ENCODE data around the gene PIGA. TPM values are rescaled to one million over a fixed set of nuclear protein-coding genes. Genes with fewer than 3 reads are reported as not detected.
"Not testable (repeated sequence)": the region's sequence is repeated elsewhere in the genome, so short reads cannot be mapped to it uniquely, and the experiment has no call there.

The PIGA gene
- total and polyA plus RNA-seq, 11 donors: 1.6 to 9.9 (median 4.5) TPM

GRCh38 chrX:15311119-15311518 is 24.2 kb downstream of the PIGA start:
- no peaks in the 10 kb centered on the region for H3K9me3 ChIP-seq
- 47 to 75% (median 59%) methylated on average over 3 of the region's 3 CpGs for WGBS, 4 donors
- DNase-seq: peak in 1 of 5 donors; percentile 41
- peak; percentile 65 to 80 (median 76) for ATAC-seq
- peak overlapping the region; percentile 35 to 87 (median 74) for H3K27ac ChIP-seq
- no peak for TF ChIP-seq CTCF (IDR thresholded peaks at IDR 0.05)
- no peak for TF ChIP-seq POLR2A (IDR thresholded peaks at IDR 0.05)
- peak overlapping the region in 8 of 12 donors; percentile 4 to 58 (median 49) for H3K4me3 ChIP-seq
- H3K27me3 ChIP-seq: peaks cover 0 to 20% (median 0%) of the 10 kb centered on the region in 9 donors
- H3K36me3 ChIP-seq: no peaks in the 10 kb centered on the region
- peaks cover 0 to 18% (median 1%) of the 10 kb centered on the region in 12 donors for H3K4me1 ChIP-seq
- intact Hi-C loops (cut with DNase I): no loop called here

DNA sequence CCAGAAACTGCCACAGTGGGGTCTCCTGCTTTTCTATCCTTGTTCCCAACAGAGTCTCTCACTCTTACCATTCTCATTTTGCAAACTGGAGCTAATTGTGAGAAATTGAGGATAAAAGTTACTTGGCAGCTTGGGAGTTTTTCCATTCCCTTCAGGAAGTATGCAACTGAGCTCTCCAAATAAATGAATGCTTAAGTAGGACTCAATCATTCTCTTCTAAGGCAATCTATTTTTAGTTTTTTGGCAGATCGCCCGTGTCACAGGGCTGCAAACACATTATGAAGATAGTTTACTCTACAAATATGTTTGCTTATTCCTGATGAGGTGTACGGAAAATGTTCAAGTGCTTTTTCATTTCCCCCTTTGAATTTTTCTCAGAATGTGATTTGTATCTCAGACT is 25.2 kb downstream of the PIGA start:
- peak in 4 of 5 donors; percentile 43 to 79 (median 54) for DNase-seq
- TF ChIP-seq POLR2A (IDR thresholded peaks at IDR 0.05) (no peak), CTCF (IDR thresholded peaks at IDR 0.05) (no peak)

DNA sequence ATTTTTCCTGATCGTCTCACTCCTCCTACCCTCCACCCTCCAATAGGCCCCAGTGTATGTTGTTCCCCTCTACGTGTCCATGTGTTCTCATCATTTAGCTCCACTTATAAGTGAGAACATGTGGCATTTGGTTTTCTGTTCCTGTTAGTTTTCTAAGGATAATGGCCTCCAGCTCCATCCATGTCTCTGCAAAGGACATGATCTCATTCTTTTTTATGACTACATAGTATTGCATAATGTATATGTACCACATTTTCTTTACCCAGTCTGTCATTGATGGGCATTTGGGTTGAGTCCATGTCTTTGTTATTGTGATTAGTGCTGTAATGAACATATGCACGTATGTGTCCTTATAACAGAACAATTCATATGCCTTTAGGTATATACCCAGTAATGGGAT is 29.4 kb downstream of the PIGA start:
- intact Hi-C loops (cut with DNase I): not testable (repeated sequence)

More for the DNA sequence above, 25.2 kb downstream of the PIGA start:
- 3 to 31% (median 19%) methylated on average over 3 of the region's 3 CpGs for WGBS, 4 donors
- no peaks in the 10 kb centered on the region for H3K9me3 ChIP-seq
- peaks cover 0 to 18% (median 1%) of the 10 kb centered on the region in 12 donors for H3K4me1 ChIP-seq
- peak; percentile 59 to 81 (median 77) for ATAC-seq
- peak overlapping the region in 8 of 12 donors; percentile 4 to 58 (median 48) for H3K4me3 ChIP-seq
- no peaks in the 10 kb centered on the region for H3K36me3 ChIP-seq
- peaks cover 0 to 20% (median 0%) of the 10 kb centered on the region in 9 donors for H3K27me3 ChIP-seq
- intact Hi-C loops (cut with DNase I): no loop called here
- peak overlapping the region in 11 of 12 donors; percentile 35 to 87 (median 81) for H3K27ac ChIP-seq

DNA sequence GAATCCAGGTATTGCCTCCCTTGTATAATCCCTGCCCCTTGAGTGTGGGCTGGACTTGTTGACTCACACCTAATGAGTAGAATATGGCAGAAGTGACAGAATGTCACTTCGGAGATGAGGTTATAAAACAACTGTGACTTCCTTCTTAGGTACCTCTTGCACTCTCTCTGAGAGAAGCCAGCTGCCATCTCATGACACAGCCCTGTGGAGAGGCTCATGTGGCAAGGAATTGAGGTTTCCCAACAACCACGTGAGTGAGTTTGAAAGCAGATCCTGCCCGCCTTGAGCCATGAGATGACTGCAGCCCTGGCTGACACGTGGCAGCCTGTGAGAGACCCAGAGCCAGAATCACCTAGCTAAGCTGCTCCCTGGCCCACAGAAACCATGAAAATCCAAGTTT is 33.4 kb downstream of the PIGA start:
- DNase-seq (peak in 4 of 5 donors; percentile 35 to 63 (median 56)), ATAC-seq (peak in 3 of 4 donors; percentile 70 to 86 (median 79))
- Histone ChIP-seq H3K27ac (peak overlapping the region in 7 of 12 donors; percentile 4 to 42 (median 20)), H3K27me3 (no peaks in the 10 kb centered on the region), H3K4me3 (no peak overlapping the region), H3K36me3 (peaks cover 0 to 4% (median 0%) of the 10 kb centered on the region in 9 donors), H3K4me1 (peaks cover 0 to 39% (median 14%) of the 10 kb centered on the region in 12 donors), H3K9me3 (no peaks in the 10 kb centered on the region)
- WGBS, 4 donors: 28 to 46% (median 40%) methylated on average over 4 of the region's 4 CpGs
- intact Hi-C loops (cut with DNase I): loop anchor here in 3 of 10 donors (2.0 to 5.0 kb wide), 3 partner anchors 35 to 167 kb away; partner anchors contain the start of gene PIGA (in 2 of the 3)
- TF ChIP-seq CTCF (IDR thresholded peaks at IDR 0.05): no peak
- TF ChIP-seq POLR2A (IDR thresholded peaks at IDR 0.05): no peak

More for the DNA sequence above, 29.4 kb downstream of the PIGA start:
- peaks cover 0 to 18% (median 3%) of the 10 kb centered on the region in 12 donors for H3K4me1 ChIP-seq
- H3K36me3 ChIP-seq, H3K4me3 ChIP-seq, H3K27me3 ChIP-seq, DNase-seq, ATAC-seq, H3K27ac ChIP-seq, H3K9me3 ChIP-seq: not testable (repeated sequence)
- 47 to 69% (median 53%) methylated on average over 3 of the region's 3 CpGs for WGBS, 4 donors

Measured in heart left ventricle (tissue), 16 donors.